WTC11 (cell line): ENCODE results near the gene OAS2. TPM values are rescaled to one million over a fixed set of nuclear protein-coding genes. Genes with fewer than 3 reads are reported as not detected.

ENCODE experiments used
- ATAC-seq: fragments of 200-7000 bp; cut with Tn5 transposase; 2 replicates; pipeline ENCODE4 v1.10.0; 2021; ENCODE audit warnings: mild to moderate bottlenecking, moderate library complexity
- CTCF ChIA-PET: fragments of 300-600 bp; sonication (Branson Sonifier 250); formaldehyde crosslinking; loops from one replicate; lab custom pipeline; 2021; ENCODE audit warnings: antibody characterized with exemption; lab: Charles Lee
- POLR2A ChIA-PET: fragments of 350-600 bp; sonication (Branson Sonifier 250); formaldehyde crosslinking; loops from one replicate; lab custom pipeline; 2021; ENCODE audit warnings: antibody characterized with exemption; lab: Charles Lee
- DNase-seq: peaks from one replicate; pipeline ENCODE4 v3.0.0; 2021; ENCODE audit warnings: low spot score
- H3K27ac Mint-ChIP-seq: 2 replicates; pipeline ENCODE4 v1.8.0; 2021; ENCODE audit warnings: mixed read lengths
- H3K27me3 Mint-ChIP-seq: 2 replicates; pipeline ENCODE4 v1.8.0; 2021; ENCODE audit warnings: low read depth, mild to moderate bottlenecking, moderate library complexity, mixed read lengths
- H3K36me3 Mint-ChIP-seq: 2 replicates; pipeline ENCODE4 v1.8.0; 2021; ENCODE audit warnings: mixed read lengths
- H3K4me1 Mint-ChIP-seq: 2 replicates; pipeline ENCODE4 v1.8.0; 2022; ENCODE audit warnings: mixed read lengths
- H3K4me3 Mint-ChIP-seq: 2 replicates; pipeline ENCODE4 v1.8.0; 2021; ENCODE audit warnings: mild to moderate bottlenecking, moderate library complexity, mixed read lengths
- H3K9me3 Mint-ChIP-seq: 2 replicates; pipeline ENCODE4 v1.8.0; 2021; ENCODE audit warnings: mixed read lengths
- ATF2 ChIP-seq: sonication (generic); formaldehyde crosslinking; IDR thresholded peaks from 2 replicates; pipeline ENCODE4 v1.8.1; 2022; ENCODE audit warnings: low read depth, missing genetic modification reagents, borderline replicate concordance
- KAT7 ChIP-seq: sonication (generic); formaldehyde crosslinking; IDR thresholded peaks from 2 replicates; pipeline ENCODE4 v1.8.1; 2023; ENCODE audit warnings: missing genetic modification reagents, mild to moderate bottlenecking, borderline replicate concordance
- MLX ChIP-seq: sonication (generic); formaldehyde crosslinking; IDR thresholded peaks from 2 replicates; pipeline ENCODE4 v1.8.1; 2023; ENCODE audit warnings: mild to moderate bottlenecking, missing genetic modification reagents, moderate library complexity
- MYBL2 ChIP-seq: sonication (generic); formaldehyde crosslinking; IDR thresholded peaks from 2 replicates; pipeline ENCODE4 v1.8.1; 2023; ENCODE audit warnings: mild to moderate bottlenecking, moderate library complexity, missing genetic modification reagents
- ZNF138 ChIP-seq: sonication (generic); formaldehyde crosslinking; conservative IDR thresholded peaks from 2 replicates; pipeline ENCODE4 v1.8.1; 2022; ENCODE audit warnings: mild to moderate bottlenecking, moderate library complexity, missing genetic modification reagents
- ZNF232 ChIP-seq: sonication (generic); formaldehyde crosslinking; IDR thresholded peaks from 2 replicates; pipeline ENCODE4 v1.8.0; 2022; ENCODE audit warnings: mild to moderate bottlenecking, missing genetic modification reagents
- ZNF263 ChIP-seq: sonication (generic); formaldehyde crosslinking; IDR thresholded peaks from 2 replicates; pipeline ENCODE4 v1.8.1; 2022; ENCODE audit warnings: low read depth, mild to moderate bottlenecking, moderate library complexity, missing genetic modification reagents
- ZNF317 ChIP-seq: sonication (generic); formaldehyde crosslinking; IDR thresholded peaks from 2 replicates; pipeline ENCODE4 v1.8.1; 2023; ENCODE audit warnings: low read depth, mild to moderate bottlenecking, moderate library complexity, missing genetic modification reagents, borderline replicate concordance
- ZNF396 ChIP-seq: fragments of 250-450 bp; sonication (Bioruptor Pico); IDR thresholded peaks from 2 replicates; pipeline ENCODE4 v1.8.0; 2021; ENCODE audit warnings: mild to moderate bottlenecking, moderate library complexity, borderline replicate concordance
- ZNF416 ChIP-seq: fragments of 250-450 bp; sonication (Bioruptor Pico); IDR thresholded peaks from 2 replicates; pipeline ENCODE4 v1.9.0; 2021; ENCODE audit warnings: mild to moderate bottlenecking, inconsistent platforms
- ZNF425 ChIP-seq: fragments of 250-450 bp; sonication (Bioruptor Pico); conservative IDR thresholded peaks from 2 replicates; pipeline ENCODE4 v1.9.0; 2021; ENCODE audit warnings: mild to moderate bottlenecking
- total RNA-seq: library from RNA; stranded (reverse); gene quantifications from 3 replicates; pipeline ENCODE4 v1.2.3, GENCODE V29; 2021
- TF ChIP-seq, protein P1 (sequence below): sonication (generic); formaldehyde crosslinking; IDR thresholded peaks from 2 replicates; pipeline ENCODE4 v1.8.1; 2023; ENCODE audit warnings: mild to moderate bottlenecking, missing genetic modification reagents
- TF ChIP-seq, protein P2 (sequence below): sonication (generic); formaldehyde crosslinking; IDR thresholded peaks from 2 replicates; pipeline ENCODE4 v1.8.0; 2023; ENCODE audit warnings: missing genetic modification reagents, mild to moderate bottlenecking, borderline replicate concordance
- TF ChIP-seq, protein P3 (sequence below): sonication (generic); formaldehyde crosslinking; IDR thresholded peaks from 2 replicates; pipeline ENCODE4 v1.8.0; 2022; ENCODE audit warnings: mild to moderate bottlenecking, missing genetic modification reagents
- TF ChIP-seq, protein P4 (sequence below): sonication (generic); formaldehyde crosslinking; IDR thresholded peaks from 2 replicates; pipeline ENCODE4 v1.8.0; 2022; ENCODE audit warnings: mild to moderate bottlenecking, missing genetic modification reagents
- TF ChIP-seq, protein P5 (sequence below): sonication (generic); formaldehyde crosslinking; IDR thresholded peaks from 2 replicates; pipeline ENCODE4 v1.8.0; 2023; ENCODE audit warnings: mild to moderate bottlenecking, missing genetic modification reagents

OAS2 gene
- total RNA-seq, 1 experiment from 2014 or later, result 0.28 TPM

GRCh38 chr12:112963227-112963861 lies 15.0 kb upstream of the OAS2 start:
- Mint-ChIP-seq H3K27me3 (peaks cover 17% of the 10 kb centered on the region), H3K36me3 (peaks cover 20% of the 10 kb centered on the region)
- TF ChIP-seq, protein P1, sequence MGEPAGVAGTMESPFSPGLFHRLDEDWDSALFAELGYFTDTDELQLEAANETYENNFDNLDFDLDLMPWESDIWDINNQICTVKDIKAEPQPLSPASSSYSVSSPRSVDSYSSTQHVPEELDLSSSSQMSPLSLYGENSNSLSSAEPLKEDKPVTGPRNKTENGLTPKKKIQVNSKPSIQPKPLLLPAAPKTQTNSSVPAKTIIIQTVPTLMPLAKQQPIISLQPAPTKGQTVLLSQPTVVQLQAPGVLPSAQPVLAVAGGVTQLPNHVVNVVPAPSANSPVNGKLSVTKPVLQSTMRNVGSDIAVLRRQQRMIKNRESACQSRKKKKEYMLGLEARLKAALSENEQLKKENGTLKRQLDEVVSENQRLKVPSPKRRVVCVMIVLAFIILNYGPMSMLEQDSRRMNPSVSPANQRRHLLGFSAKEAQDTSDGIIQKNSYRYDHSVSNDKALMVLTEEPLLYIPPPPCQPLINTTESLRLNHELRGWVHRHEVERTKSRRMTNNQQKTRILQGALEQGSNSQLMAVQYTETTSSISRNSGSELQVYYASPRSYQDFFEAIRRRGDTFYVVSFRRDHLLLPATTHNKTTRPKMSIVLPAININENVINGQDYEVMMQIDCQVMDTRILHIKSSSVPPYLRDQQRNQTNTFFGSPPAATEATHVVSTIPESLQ (CRISPR knock-in tag), result no peak
- TF ChIP-seq, protein P2, sequence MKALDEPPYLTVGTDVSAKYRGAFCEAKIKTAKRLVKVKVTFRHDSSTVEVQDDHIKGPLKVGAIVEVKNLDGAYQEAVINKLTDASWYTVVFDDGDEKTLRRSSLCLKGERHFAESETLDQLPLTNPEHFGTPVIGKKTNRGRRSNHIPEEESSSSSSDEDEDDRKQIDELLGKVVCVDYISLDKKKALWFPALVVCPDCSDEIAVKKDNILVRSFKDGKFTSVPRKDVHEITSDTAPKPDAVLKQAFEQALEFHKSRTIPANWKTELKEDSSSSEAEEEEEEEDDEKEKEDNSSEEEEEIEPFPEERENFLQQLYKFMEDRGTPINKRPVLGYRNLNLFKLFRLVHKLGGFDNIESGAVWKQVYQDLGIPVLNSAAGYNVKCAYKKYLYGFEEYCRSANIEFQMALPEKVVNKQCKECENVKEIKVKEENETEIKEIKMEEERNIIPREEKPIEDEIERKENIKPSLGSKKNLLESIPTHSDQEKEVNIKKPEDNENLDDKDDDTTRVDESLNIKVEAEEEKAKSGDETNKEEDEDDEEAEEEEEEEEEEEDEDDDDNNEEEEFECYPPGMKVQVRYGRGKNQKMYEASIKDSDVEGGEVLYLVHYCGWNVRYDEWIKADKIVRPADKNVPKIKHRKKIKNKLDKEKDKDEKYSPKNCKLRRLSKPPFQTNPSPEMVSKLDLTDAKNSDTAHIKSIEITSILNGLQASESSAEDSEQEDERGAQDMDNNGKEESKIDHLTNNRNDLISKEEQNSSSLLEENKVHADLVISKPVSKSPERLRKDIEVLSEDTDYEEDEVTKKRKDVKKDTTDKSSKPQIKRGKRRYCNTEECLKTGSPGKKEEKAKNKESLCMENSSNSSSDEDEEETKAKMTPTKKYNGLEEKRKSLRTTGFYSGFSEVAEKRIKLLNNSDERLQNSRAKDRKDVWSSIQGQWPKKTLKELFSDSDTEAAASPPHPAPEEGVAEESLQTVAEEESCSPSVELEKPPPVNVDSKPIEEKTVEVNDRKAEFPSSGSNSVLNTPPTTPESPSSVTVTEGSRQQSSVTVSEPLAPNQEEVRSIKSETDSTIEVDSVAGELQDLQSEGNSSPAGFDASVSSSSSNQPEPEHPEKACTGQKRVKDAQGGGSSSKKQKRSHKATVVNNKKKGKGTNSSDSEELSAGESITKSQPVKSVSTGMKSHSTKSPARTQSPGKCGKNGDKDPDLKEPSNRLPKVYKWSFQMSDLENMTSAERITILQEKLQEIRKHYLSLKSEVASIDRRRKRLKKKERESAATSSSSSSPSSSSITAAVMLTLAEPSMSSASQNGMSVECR (CRISPR knock-in tag), result no peak
- TF ChIP-seq, protein P3, sequence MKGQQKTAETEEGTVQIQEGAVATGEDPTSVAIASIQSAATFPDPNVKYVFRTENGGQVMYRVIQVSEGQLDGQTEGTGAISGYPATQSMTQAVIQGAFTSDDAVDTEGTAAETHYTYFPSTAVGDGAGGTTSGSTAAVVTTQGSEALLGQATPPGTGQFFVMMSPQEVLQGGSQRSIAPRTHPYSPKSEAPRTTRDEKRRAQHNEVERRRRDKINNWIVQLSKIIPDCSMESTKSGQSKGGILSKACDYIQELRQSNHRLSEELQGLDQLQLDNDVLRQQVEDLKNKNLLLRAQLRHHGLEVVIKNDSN (CRISPR knock-in tag), result no peak
- no peak for TF ChIP-seq ZNF416 (CRISPR knock-in tag)
- TF ChIP-seq KAT7 (CRISPR knock-in tag), result no peak
- no peak for TF ChIP-seq ZNF138 (CRISPR knock-in tag)
- TF ChIP-seq, protein P4, sequence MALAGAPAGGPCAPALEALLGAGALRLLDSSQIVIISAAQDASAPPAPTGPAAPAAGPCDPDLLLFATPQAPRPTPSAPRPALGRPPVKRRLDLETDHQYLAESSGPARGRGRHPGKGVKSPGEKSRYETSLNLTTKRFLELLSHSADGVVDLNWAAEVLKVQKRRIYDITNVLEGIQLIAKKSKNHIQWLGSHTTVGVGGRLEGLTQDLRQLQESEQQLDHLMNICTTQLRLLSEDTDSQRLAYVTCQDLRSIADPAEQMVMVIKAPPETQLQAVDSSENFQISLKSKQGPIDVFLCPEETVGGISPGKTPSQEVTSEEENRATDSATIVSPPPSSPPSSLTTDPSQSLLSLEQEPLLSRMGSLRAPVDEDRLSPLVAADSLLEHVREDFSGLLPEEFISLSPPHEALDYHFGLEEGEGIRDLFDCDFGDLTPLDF (CRISPR knock-in tag), result no peak
- no peak for TF ChIP-seq MLX
- TF ChIP-seq ZNF232 (CRISPR knock-in tag), result no peak
- no peak for TF ChIP-seq ZNF263
- TF ChIP-seq ZNF317 (CRISPR knock-in tag), result no peak
- TF ChIP-seq, all 79 proteins: peak for 0
- no peak overlapping the region for H3K27ac Mint-ChIP-seq
- POLR2A ChIA-PET, result no interaction called here
- H3K4me1 Mint-ChIP-seq, result no peaks in the 10 kb centered on the region
- H3K9me3 Mint-ChIP-seq, result peaks cover 39% of the 10 kb centered on the region
- no peak for ATAC-seq
- no peak for DNase-seq
- CTCF ChIA-PET, result interaction anchor here (4.8 kb wide), 1 partner anchor 30 kb away, joined by 21 read pairs; no protein-coding TSS in a partner anchor
- no peak overlapping the region for H3K4me3 Mint-ChIP-seq

DNA sequence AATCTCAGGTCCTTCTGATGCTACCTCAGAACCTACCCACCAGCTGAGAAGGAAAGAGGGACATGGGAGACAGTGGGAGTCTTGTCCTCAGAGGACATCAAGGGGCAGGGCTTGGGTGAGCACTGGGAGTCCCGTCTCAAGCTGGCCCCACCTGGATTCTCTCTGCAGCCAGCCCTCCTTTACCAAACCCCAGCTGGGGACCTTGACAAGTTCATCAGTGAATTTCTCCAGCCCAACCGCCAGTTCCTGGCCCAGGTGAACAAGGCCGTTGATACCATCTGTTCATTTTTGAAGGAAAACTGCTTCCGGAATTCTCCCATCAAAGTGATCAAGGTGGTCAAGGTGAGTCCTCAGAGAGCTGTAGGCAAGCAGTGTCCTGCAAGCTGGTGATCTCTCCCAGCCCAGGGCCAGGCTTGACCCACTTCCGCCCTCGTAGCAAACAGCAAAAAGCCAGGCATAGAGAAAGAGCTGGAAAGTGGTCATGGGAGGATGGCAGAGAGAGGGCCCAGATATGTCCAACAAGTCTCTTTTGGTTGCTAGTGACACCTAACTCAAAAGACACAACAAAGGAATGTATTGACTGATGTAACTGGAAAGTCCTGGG lies 14.2 kb upstream of the OAS2 start:
- H3K27me3 Mint-ChIP-seq, result peaks cover 15% of the 10 kb centered on the region
- POLR2A ChIA-PET, result interaction anchor here (0.6 kb wide), 1 partner anchor 16 kb away, joined by 3 read pairs; no protein-coding TSS in a partner anchor
- H3K4me3 Mint-ChIP-seq, result no peak overlapping the region
- peaks cover 20% of the 10 kb centered on the region for H3K36me3 Mint-ChIP-seq
- DNase-seq (no peak), ATAC-seq (no peak)
- H3K4me1 Mint-ChIP-seq, result no peaks in the 10 kb centered on the region
- H3K9me3 Mint-ChIP-seq, result peaks cover 35% of the 10 kb centered on the region
- CTCF ChIA-PET, result interaction anchor here (0.7 to 4.8 kb wide), 2 partner anchors 29 to 42 kb away, joined by 4 to 21 read pairs; no protein-coding TSS in a partner anchor
- H3K27ac Mint-ChIP-seq, result no peak overlapping the region
- TF ChIP-seq ZNF396, result no peak
- TF ChIP-seq, protein P5, sequence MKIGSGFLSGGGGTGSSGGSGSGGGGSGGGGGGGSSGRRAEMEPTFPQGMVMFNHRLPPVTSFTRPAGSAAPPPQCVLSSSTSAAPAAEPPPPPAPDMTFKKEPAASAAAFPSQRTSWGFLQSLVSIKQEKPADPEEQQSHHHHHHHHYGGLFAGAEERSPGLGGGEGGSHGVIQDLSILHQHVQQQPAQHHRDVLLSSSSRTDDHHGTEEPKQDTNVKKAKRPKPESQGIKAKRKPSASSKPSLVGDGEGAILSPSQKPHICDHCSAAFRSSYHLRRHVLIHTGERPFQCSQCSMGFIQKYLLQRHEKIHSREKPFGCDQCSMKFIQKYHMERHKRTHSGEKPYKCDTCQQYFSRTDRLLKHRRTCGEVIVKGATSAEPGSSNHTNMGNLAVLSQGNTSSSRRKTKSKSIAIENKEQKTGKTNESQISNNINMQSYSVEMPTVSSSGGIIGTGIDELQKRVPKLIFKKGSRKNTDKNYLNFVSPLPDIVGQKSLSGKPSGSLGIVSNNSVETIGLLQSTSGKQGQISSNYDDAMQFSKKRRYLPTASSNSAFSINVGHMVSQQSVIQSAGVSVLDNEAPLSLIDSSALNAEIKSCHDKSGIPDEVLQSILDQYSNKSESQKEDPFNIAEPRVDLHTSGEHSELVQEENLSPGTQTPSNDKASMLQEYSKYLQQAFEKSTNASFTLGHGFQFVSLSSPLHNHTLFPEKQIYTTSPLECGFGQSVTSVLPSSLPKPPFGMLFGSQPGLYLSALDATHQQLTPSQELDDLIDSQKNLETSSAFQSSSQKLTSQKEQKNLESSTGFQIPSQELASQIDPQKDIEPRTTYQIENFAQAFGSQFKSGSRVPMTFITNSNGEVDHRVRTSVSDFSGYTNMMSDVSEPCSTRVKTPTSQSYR (CRISPR knock-in tag), result no peak
- no peak for TF ChIP-seq MYBL2 (CRISPR knock-in tag)
- TF ChIP-seq ZNF317 (CRISPR knock-in tag), result no peak
- TF ChIP-seq ATF2 (CRISPR knock-in tag), result no peak
- TF ChIP-seq ZNF425 (CRISPR knock-in tag), result no peak
